Prostate gland (tissue), 2 donors: Measurements from ENCODE around the gene LRP2BP.
A peak's percentile ranks its signal among the peaks of the same experiment; 100 is the strongest.

Experiments
- CTCF ChIP-seq, 4 experiments: fragments of 200-600 bp in 2 of 4; fragments of 450-650 bp in 2 of 4; sonication (generic) in 2 of 4; IDR thresholded peaks; 1 replicate in 3 of 4; 2 replicates in 1 of 4; pipeline ENCODE4 v1.5.1; 2016 to 2019; ENCODE audit warnings: antibody characterized with exemption in 4 of 4, mild to moderate bottlenecking in 2 of 4, moderate library complexity in 2 of 4
- POLR2A ChIP-seq: fragments of 450-650 bp; IDR thresholded peaks from one replicate; pipeline ENCODE4 v1.6.1; 2016; ENCODE audit warnings: antibody characterized with exemption, mild to moderate bottlenecking
- POLR2AphosphoS5 ChIP-seq: sonication (generic); formaldehyde crosslinking; IDR thresholded peaks from one replicate; pipeline ENCODE4 v1.6.1; 2017; ENCODE audit warnings: antibody characterized with exemption

- TF ChIP-seq CTCF (IDR thresholded peaks at IDR 0.05) (no peak), POLR2A (no peak), POLR2AphosphoS5 (peak; percentile 54)
These were observed 36.8 kb downstream of the LRP2BP start for GRCh38 chr4:185358959-185359358.
